Parathyroid adenoma (tissue), 2 donors: ENCODE data around the gene SULT1C4.
"Not testable (repeated sequence)": the region's sequence is repeated elsewhere in the genome, so short reads cannot be mapped to it uniquely, and the experiment has no call there.

Experiments used
- H2AFZ ChIP-seq: fragments of 300-600 bp; sonication (generic); one replicate; pipeline ENCODE4 v1.7.0; 2017; ENCODE audit warnings: antibody characterized with exemption, mild to moderate bottlenecking
- H3K27ac ChIP-seq: fragments of 300-600 bp; sonication (generic); one replicate; pipeline ENCODE4 v1.7.0; 2017
- H3K27me3 ChIP-seq: fragments of 300-600 bp; sonication (generic); one replicate; pipeline ENCODE4 v1.7.0; 2017; ENCODE audit warnings: low read length; ENCODE audit not compliant: control insufficient read depth, insufficient read depth
- H3K36me3 ChIP-seq: fragments of 300-600 bp; sonication (generic); one replicate; pipeline ENCODE4 v1.7.0; 2017; ENCODE audit warnings: low read length; ENCODE audit not compliant: control insufficient read depth, insufficient read depth
- H3K4me1 ChIP-seq: fragments of 300-600 bp; sonication (generic); one replicate; pipeline ENCODE4 v1.7.0; 2017; ENCODE audit warnings: control low read depth
- H3K4me2 ChIP-seq: fragments of 300-600 bp; sonication (generic); one replicate; pipeline ENCODE4 v1.7.0; 2017; ENCODE audit warnings: low read length
- H3K4me3 ChIP-seq: fragments of 300-600 bp; sonication (generic); one replicate; pipeline ENCODE4 v1.7.0; 2017; ENCODE audit warnings: low read depth, low read length
- H3K79me2 ChIP-seq: fragments of 300-600 bp; sonication (generic); one replicate; pipeline ENCODE4 v1.7.0; 2017; ENCODE audit warnings: control low read depth
- H3K9ac ChIP-seq: fragments of 300-600 bp; sonication (generic); one replicate; pipeline ENCODE4 v1.7.0; 2017; ENCODE audit warnings: mild to moderate bottlenecking
- H3K9me3 ChIP-seq: fragments of 300-600 bp; sonication (generic); one replicate; pipeline ENCODE4 v1.7.0; 2017; ENCODE audit warnings: low read length; ENCODE audit not compliant: control insufficient read depth
- CTCF ChIP-seq: fragments of 300-600 bp; sonication (generic); IDR thresholded peaks from one replicate; pipeline ENCODE4 v1.7.0; 2017; ENCODE audit warnings: antibody characterized with exemption, mild to moderate bottlenecking
- donor health status: primary hyperparathyroidism.

SULT1C4 gene

GRCh38 chr2:108423502-108424251 is 45.9 kb downstream of the SULT1C4 start:
- no peak overlapping the region for H2AFZ ChIP-seq
- H3K4me2 ChIP-seq = no peak overlapping the region
- TF ChIP-seq CTCF = no peak
- no peak overlapping the region for H3K9ac ChIP-seq
- no peaks in the 10 kb centered on the region for H3K36me3 ChIP-seq
- H3K27ac ChIP-seq = no peak overlapping the region
- no peaks in the 10 kb centered on the region for H3K27me3 ChIP-seq
- H3K4me3 ChIP-seq = no peak overlapping the region
- H3K4me1 ChIP-seq = no peaks in the 10 kb centered on the region
- H3K9me3 ChIP-seq = no peaks in the 10 kb centered on the region
- H3K79me2 ChIP-seq = no peaks in the 10 kb centered on the region

- H3K27me3 ChIP-seq = no peaks in the 10 kb centered on the region
- H2AFZ ChIP-seq = no peak overlapping the region
- H3K9ac ChIP-seq = no peak overlapping the region
- no peaks in the 10 kb centered on the region for H3K9me3 ChIP-seq
- no peak overlapping the region for H3K4me3 ChIP-seq
- H3K36me3 ChIP-seq = no peaks in the 10 kb centered on the region
- H3K4me1 ChIP-seq = no peaks in the 10 kb centered on the region
- H3K27ac ChIP-seq = no peak overlapping the region
- H3K4me2 ChIP-seq = no peak overlapping the region
- H3K79me2 ChIP-seq = no peaks in the 10 kb centered on the region
- no peak for TF ChIP-seq CTCF
These were observed 50.7 kb downstream of the SULT1C4 start for GRCh38 chr2:108428286-108429009.

DNA sequence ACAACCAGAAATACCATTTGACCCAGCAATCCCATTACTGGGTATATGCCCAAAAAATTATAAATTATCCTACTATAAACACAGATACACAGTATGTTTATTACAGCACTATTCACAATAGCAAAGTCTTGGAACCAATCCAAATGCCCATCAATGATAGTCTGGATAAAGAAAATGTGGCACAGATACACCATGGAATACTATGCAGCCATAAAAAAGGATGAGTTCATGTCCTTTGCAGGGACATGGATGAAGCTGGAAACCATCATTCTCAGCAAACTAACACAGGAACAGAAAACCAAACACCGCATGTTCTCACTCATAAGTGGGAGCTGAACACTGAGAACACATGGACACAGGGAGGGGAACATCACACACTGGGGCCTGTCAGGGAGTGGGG is 57.8 kb downstream of the SULT1C4 start:
- H3K9me3 ChIP-seq, H3K36me3 ChIP-seq, H3K4me3 ChIP-seq, H3K79me2 ChIP-seq, H3K4me1 ChIP-seq, H2AFZ ChIP-seq, H3K4me2 ChIP-seq, H3K9ac ChIP-seq, H3K27ac ChIP-seq, H3K27me3 ChIP-seq: not testable (repeated sequence)

DNA sequence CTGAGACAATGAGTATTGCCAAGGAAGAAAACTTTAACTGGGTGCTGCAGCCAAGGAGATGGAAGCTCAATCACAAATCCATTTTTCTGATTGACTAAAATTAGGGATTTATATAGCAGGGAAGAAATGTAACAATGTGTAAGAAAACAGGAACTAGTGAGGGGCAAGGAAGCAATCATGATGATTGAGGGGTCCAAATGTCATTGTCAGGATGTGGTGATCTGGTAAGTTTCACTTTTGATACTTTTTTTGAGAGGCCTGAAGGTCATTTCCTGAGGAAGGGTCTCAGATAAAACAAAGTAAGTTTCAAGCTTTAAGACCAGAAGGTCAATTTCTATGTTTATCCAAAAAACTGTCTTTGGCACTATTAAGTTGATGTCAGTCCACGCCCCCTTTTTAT is 59.2 kb downstream of the SULT1C4 start:
- H3K27me3 ChIP-seq = no peaks in the 10 kb centered on the region
- TF ChIP-seq CTCF = no peak
- H3K4me1 ChIP-seq = no peaks in the 10 kb centered on the region
- no peaks in the 10 kb centered on the region for H3K9me3 ChIP-seq
- H3K79me2 ChIP-seq = no peaks in the 10 kb centered on the region
- H3K9ac ChIP-seq = no peak overlapping the region
- no peaks in the 10 kb centered on the region for H3K36me3 ChIP-seq
- H3K4me3 ChIP-seq = no peak overlapping the region
- H3K27ac ChIP-seq = no peak overlapping the region
- H2AFZ ChIP-seq = no peak overlapping the region
- no peak overlapping the region for H3K4me2 ChIP-seq
